Neuron (in vitro differentiated cells): Measurements from ENCODE around the gene SORBS1.

Source experiments
- H2AFZ ChIP-seq: one replicate; pipeline ENCODE4 v1.6.1; 2013; ENCODE audit warnings: low read depth, mild to moderate bottlenecking, inconsistent platforms, low read length, moderate library complexity
- H3K27me3 ChIP-seq: one replicate; pipeline ENCODE4 v1.6.1; 2013; ENCODE audit warnings: low read length; ENCODE audit not compliant: insufficient read depth
- H3K36me3 ChIP-seq: one replicate; pipeline ENCODE4 v1.6.1; 2013; ENCODE audit warnings: low read length; ENCODE audit not compliant: insufficient read depth
- H3K4me1 ChIP-seq: one replicate; pipeline ENCODE4 v1.6.1; 2013; ENCODE audit warnings: low read length; ENCODE audit not compliant: insufficient read depth
- H3K4me3 ChIP-seq: 2 replicates; pipeline ENCODE4 v1.5.1; 2013; ENCODE audit warnings: mild to moderate bottlenecking, low read length, moderate library complexity
- H3K9me3 ChIP-seq: one replicate; pipeline ENCODE4 v1.6.1; 2013; ENCODE audit warnings: low read length

SORBS1 gene

DNA sequence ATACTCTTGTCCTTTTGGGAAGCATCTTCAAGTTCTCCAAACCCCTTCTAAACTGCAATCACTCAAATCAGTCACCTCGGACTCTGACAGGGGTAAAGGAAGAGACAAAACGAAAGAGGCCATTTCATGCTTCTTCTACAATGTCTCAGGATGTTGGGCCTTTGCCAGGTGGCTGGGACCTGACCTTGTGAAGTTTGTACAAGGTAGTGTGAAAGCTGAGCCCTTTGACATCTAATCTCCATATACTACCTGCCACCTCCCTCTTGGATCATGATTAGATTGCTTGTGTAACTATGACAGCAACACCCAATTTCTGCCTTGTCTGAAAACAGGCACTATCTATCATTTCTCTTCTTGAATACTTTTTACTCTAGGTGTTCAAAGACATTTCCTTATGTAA lies 235.3 kb downstream of the SORBS1 start:
- no peak overlapping the region for H2AFZ ChIP-seq
- H3K4me3 ChIP-seq, result no peak overlapping the region
- H3K27me3 ChIP-seq, result no peaks in the 10 kb centered on the region
- no peaks in the 10 kb centered on the region for H3K36me3 ChIP-seq
- no peaks in the 10 kb centered on the region for H3K9me3 ChIP-seq
- no peaks in the 10 kb centered on the region for H3K4me1 ChIP-seq

DNA sequence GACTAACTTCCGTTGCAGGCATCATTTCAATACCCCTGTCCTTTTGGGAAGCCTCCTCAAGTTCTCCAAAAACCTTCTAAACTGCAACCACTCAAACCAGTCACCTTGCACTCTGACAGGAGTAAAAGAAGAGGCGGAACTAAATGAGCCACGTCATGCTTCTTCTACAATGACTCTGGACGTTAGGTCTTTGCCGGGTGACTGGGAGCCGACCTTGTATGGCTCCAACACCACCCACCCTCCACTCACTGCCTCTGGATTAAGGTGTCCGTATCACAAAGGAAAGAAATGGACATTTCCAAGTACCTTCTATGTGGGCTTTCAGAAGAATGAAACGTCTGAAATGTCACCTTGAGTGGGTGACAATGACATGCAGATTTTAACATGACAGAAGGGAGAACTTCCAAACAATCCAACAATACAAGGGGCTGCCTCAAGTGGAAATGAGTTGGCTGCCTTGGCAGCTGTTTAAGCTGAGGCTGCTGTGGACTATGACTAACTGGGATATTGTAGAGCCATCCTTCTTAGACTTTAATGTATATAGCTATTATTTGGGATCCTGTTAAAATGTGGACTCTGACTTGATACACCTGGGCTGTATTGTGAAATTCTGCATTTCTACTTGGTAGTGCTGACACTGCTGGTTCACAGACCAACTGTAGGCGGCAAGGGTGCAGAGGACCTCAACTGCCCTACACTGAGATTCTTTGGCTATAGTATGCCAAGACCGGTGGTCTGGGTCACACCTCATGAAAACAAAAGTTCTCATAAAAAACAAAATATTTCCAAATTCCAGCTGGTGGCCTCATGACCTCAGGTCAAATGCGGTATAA lies 236.5 kb downstream of the SORBS1 start:
- H3K4me1 ChIP-seq, result no peaks in the 10 kb centered on the region
- no peaks in the 10 kb centered on the region for H3K36me3 ChIP-seq
- H3K27me3 ChIP-seq, result no peaks in the 10 kb centered on the region

DNA sequence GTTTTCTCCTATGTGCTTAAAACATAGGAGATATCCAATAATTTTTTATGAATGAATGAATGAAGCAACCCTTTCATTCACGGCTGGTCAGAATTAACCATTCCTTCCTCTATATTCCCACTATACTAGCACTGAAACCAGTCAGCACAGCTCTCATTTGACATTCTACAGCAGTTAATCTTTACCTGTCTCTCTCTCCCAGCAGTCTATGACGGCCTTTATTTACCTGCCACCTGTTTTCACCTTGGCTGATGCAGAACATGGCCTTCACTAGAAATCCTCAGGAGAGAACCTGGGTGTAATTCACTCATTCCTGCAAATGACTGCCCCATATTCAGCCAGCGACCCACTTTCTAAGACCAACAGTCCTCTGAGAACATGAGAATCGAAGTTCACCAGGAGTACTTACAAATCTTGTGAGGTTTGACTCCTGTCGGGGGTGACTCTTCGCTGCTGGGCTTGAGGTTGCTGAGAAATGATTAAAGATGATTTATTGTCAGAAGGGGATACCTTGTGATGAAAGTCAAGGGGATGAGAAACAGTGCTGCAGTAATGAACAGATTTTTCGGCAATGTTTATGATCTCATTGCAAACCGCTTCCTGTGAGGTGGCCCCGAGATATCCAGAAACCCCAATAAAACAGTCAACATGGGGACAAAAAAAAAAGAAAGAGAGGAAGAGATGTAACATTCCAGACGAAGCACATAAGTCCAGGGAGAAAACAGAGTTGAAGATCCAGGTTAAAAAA lies 239.4 kb downstream of the SORBS1 start:
- no peaks in the 10 kb centered on the region for H3K36me3 ChIP-seq
- no peaks in the 10 kb centered on the region for H3K27me3 ChIP-seq

More for the DNA sequence above, 236.5 kb downstream of the SORBS1 start:
- Histone ChIP-seq H3K4me3 (no peak overlapping the region), H3K9me3 (no peaks in the 10 kb centered on the region), H2AFZ (no peak overlapping the region)

DNA sequence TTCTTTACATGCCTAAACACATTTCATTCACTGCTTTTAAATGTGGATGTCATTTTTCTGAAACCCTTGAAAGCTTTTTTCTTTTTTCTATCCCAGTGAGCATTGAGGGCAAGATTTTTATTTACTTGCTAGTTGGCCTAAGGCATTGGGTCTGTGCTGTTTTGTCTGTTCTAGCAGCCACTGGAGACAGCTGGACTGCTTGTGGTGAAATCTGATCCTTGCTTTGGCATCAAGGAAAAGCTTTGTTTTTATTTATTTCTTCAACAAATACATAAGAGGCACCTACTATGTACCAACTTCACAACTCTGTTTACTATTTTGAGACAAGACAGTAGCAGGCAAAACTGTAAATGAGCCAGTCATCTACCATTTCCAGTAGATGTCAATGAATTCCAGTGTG lies 241.9 kb downstream of the SORBS1 start:
- Histone ChIP-seq H3K4me3 (no peak overlapping the region), H3K4me1 (no peaks in the 10 kb centered on the region), H3K9me3 (no peaks in the 10 kb centered on the region), H3K27me3 (no peaks in the 10 kb centered on the region), H3K36me3 (no peaks in the 10 kb centered on the region), H2AFZ (no peak overlapping the region)

More for the DNA sequence above, 239.4 kb downstream of the SORBS1 start:
- Histone ChIP-seq H2AFZ (no peak overlapping the region), H3K4me1 (no peaks in the 10 kb centered on the region), H3K4me3 (no peak overlapping the region), H3K9me3 (no peaks in the 10 kb centered on the region)

DNA sequence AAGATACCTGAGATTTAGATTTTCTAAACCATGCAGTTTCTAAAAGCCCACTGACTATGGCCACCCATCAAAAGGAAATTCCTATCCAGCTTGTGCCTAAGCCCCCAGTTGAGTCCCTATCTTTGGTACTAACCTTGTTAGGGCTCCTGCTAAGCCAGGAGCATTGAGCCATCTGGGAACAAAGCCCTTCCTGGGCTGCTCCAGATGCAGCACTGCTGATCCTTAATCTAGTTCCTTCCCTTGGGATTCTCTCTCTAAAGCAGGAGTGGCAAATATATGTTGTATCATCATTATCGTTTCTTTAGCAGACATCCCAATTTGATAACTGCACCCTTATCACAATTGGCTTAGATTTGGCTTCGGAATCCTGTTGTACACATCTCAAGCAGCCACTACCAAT lies 245.7 kb downstream of the SORBS1 start:
- Histone ChIP-seq H2AFZ (no peak overlapping the region), H3K4me1 (no peaks in the 10 kb centered on the region), H3K36me3 (no peaks in the 10 kb centered on the region), H3K27me3 (no peaks in the 10 kb centered on the region), H3K9me3 (no peaks in the 10 kb centered on the region), H3K4me3 (no peak overlapping the region)

DNA sequence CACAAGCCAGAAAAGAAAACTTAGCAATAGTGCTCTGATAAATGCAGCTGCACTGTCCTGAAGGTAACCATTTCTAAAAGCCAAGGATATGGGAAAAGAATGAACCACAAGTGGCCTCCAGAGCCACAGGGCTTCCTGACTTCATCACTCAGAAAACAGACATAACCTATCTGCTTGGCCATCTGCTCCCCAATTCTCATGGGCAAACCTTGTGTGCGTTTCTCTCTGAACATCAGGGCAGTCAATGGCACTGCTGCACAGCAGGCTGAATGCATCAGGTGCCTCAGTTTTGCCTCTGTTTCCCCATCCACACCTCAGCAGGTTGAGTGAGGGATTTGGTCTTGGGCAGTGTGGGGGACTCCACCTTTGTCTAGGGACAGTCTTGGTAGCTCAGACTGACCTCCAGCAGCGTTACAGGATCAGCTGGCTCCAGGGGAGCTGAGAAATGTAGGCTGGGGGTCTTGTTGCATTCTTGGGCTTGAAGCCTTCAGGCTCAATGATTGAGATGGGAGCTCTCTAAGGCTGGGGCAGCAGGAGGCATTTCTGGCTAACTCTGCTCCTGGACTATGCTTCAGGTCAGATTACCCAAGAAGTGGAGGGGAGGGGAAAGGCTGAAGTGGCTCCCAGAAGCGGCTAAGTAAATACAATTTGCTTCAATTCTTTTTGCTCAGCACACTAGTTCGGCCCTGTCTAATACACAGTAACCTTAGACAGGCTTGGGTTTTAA lies 246.8 kb downstream of the SORBS1 start:
- H3K4me3 ChIP-seq, result no peak overlapping the region

DNA sequence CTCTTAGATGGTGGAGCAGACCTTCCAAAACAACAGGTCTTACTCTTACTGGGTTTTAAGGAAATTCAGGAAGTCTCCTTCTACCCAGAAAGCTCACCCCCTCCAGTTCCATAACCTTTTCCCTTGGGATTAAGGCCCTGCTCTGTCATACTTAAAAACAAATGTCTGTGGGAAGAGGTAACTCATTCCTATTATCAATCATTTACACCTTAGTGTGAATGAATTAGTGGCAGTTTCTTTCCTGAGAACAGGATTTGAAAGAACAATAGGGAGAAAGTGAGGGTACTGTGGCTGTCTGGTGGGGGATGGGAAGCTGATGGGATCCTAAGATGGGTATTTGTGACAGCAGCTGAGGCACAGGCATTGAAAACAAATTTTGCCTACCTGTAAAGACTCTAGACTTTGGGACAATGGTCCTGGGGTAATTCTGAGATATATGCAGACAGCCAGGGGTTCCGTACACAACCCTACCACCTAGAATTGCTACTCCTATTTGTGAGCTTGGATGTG lies 248.1 kb downstream of the SORBS1 start:
- Histone ChIP-seq H3K36me3 (no peaks in the 10 kb centered on the region), H2AFZ (no peak overlapping the region), H3K4me3 (no peak overlapping the region), H3K27me3 (no peaks in the 10 kb centered on the region), H3K9me3 (no peaks in the 10 kb centered on the region), H3K4me1 (no peaks in the 10 kb centered on the region)

More for the DNA sequence above, 246.8 kb downstream of the SORBS1 start:
- no peaks in the 10 kb centered on the region for H3K36me3 ChIP-seq
- no peaks in the 10 kb centered on the region for H3K9me3 ChIP-seq
- H2AFZ ChIP-seq, result no peak overlapping the region
- no peaks in the 10 kb centered on the region for H3K27me3 ChIP-seq
- H3K4me1 ChIP-seq, result no peaks in the 10 kb centered on the region

DNA sequence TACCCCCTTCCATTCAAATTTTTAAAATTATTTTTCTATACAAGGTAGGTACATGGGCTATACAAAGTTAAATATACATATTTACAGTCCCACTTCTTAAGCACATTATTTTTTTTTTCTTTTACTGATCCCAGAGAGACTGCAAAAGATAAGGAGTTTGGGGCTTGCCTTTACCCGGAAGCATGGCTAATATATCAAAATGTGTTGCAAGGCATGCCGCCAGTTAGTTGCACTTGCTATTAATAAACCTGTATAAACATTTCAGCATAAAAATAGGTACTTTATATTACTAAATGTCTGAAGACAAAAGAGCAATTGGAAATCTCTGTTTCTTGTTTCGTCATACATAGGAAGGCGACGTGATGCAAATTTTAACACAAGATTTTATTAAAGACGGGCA lies 248.9 kb downstream of the SORBS1 start:
- Histone ChIP-seq H2AFZ (no peak overlapping the region), H3K27me3 (no peaks in the 10 kb centered on the region), H3K9me3 (no peaks in the 10 kb centered on the region), H3K36me3 (no peaks in the 10 kb centered on the region), H3K4me3 (no peak overlapping the region), H3K4me1 (no peaks in the 10 kb centered on the region)

DNA sequence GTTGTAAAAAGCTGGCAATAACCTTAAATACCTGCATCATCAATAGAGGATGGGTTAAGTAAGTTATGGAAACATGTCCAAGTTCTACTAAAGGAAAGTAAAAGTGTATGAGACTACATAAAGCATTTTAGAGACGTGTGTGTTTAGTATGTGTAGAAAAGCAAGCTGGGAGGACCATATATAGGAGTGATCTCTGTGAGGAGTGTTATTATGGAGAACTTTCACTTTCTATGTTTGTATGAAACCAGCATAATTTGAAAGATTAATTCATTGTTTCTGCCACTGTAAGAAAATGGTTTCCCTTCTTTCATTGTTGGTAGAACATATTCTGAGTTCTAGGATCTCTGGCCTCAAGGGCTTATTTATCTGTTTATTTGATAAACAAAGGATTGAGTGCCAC lies 251.2 kb downstream of the SORBS1 start:
- no peak overlapping the region for H2AFZ ChIP-seq
- H3K4me3 ChIP-seq, result no peak overlapping the region
- H3K9me3 ChIP-seq, result no peaks in the 10 kb centered on the region
- H3K27me3 ChIP-seq, result no peaks in the 10 kb centered on the region
- no peaks in the 10 kb centered on the region for H3K4me1 ChIP-seq
- no peaks in the 10 kb centered on the region for H3K36me3 ChIP-seq

DNA sequence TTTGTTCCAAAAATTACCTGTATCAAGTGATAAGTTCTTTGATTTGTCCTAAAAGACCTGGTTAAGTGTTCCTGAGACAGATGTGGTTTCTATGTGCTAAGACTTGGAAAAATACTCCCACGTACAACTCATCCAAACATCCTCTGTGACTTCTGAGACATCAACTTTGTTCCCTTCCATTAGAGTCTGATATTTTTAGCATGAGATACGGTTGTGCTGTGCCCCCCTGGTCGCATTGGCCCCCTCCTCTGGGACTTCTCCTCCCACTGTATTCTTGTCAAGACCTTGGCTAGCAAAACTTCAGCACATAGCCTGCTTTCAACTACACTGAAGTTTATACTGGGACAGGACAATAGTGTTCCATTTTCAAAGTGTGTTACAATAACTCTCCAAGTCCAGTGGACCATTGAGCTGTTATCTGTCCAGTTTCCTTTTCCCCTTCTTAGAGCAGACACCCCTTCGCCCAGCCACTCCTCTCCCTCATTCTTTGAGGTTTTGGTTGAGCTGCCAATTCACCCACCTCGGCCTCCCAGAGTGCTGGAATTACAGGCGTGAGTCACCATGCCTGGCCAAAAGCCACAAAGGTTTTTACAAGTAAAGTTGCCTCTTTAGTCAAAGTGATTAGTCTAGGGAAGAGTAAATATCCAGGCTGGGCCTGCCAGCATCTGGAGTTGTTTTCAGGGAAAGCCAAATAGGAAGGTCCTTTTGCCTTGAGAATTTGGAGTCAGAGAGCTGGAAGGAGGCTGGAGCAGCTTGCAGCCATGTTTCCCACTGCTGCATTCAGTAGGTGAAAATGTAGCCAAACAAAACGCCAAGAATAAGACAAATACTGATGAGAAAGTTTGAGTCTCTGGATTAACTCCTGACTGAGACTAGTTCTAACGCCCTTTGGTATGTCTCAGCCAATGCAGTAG lies 252.5 kb downstream of the SORBS1 start:
- Histone ChIP-seq H3K27me3 (no peaks in the 10 kb centered on the region), H3K36me3 (no peaks in the 10 kb centered on the region), H3K4me1 (no peaks in the 10 kb centered on the region), H3K4me3 (no peak overlapping the region), H2AFZ (no peak overlapping the region), H3K9me3 (no peaks in the 10 kb centered on the region)

DNA sequence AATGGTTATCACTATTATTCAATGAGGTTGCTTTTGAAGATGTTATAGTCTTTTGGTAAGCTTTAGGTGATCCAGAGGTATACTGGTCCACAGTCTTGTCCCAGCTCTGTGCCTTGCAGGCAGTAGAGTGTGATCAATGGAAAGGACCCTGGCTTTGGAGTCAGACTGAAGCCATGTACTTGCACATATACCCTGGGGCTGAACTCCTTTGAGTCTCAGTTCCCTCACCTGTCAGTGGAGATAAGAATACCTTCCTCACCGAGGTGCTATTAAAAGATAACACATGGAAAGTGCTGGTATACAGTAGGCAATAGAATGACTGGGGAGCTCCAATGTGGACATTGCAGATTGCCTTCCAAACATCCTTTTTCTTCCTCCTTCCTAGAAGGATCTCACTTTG lies 254.3 kb downstream of the SORBS1 start:
- Histone ChIP-seq H3K27me3 (no peaks in the 10 kb centered on the region), H3K4me1 (no peaks in the 10 kb centered on the region), H2AFZ (no peak overlapping the region), H3K9me3 (no peaks in the 10 kb centered on the region), H3K36me3 (no peaks in the 10 kb centered on the region), H3K4me3 (no peak overlapping the region)

DNA sequence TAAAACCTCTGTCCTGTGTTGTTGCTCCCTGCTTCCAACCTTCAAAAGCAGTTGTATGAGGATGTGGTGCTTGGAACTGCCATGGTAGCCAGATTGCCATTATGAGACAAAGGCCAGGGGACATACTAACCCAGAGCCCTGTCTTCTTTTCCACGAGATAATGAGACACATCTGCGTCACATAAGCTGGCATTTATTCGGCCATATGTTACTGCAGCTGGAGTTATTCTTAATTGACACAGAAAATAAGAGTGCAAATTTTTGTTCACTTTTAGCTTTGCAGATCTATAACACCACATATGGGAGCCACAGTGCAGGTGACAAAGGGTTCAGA lies 254.9 kb downstream of the SORBS1 start:
- Histone ChIP-seq H3K4me1 (no peaks in the 10 kb centered on the region), H3K27me3 (no peaks in the 10 kb centered on the region), H3K36me3 (no peaks in the 10 kb centered on the region), H3K9me3 (no peaks in the 10 kb centered on the region), H3K4me3 (no peak overlapping the region), H2AFZ (no peak overlapping the region)
